T-helper 1 cell treated with Interleukin-12 subunit alpha and Interleukin-12 subunit beta and Interleukin-4 antibody, amounts not matched to agents 30 μg/mL and 1 μg/mL, for 36 hours (primary cell): ENCODE measurements around the gene ARPC5L.
"Not testable (repeated sequence)": the region's sequence is repeated elsewhere in the genome, so short reads cannot be mapped to it uniquely, and the experiment has no call there.

ENCODE experiments used
- H3K27ac Mint-ChIP-seq: one replicate; pipeline ENCODE4 v1.8.0; 2021; ENCODE audit warnings: mild to moderate bottlenecking, mixed read lengths
- H3K27me3 Mint-ChIP-seq: one replicate; pipeline ENCODE4 v1.8.0; 2021; ENCODE audit warnings: low read depth, mixed read lengths
- H3K36me3 Mint-ChIP-seq: one replicate; pipeline ENCODE4 v1.8.0; 2021; ENCODE audit warnings: low read depth, mixed read lengths
- H3K4me1 Mint-ChIP-seq: one replicate; pipeline ENCODE4 v1.8.0; 2021; ENCODE audit warnings: low read depth, mixed read lengths
- H3K4me3 Mint-ChIP-seq: one replicate; pipeline ENCODE4 v1.8.0; 2021; ENCODE audit warnings: mild to moderate bottlenecking, moderate library complexity, mixed read lengths
- H3K9me3 Mint-ChIP-seq: one replicate; pipeline ENCODE4 v1.8.0; 2021; ENCODE audit warnings: mixed read lengths

ARPC5L gene

GRCh38 chr9:124834591-124834990 lies 27.3 kb upstream of the ARPC5L start:
- H3K4me1 Mint-ChIP-seq = no peaks in the 10 kb centered on the region
- peaks cover 12% of the 10 kb centered on the region for H3K27me3 Mint-ChIP-seq
- H3K27ac Mint-ChIP-seq = no peak overlapping the region
- no peak overlapping the region for H3K4me3 Mint-ChIP-seq
- H3K9me3 Mint-ChIP-seq = no peaks in the 10 kb centered on the region
- H3K36me3 Mint-ChIP-seq = no peaks in the 10 kb centered on the region

GRCh38 chr9:124835026-124835557 lies 26.8 kb upstream of the ARPC5L start:
- no peaks in the 10 kb centered on the region for H3K9me3 Mint-ChIP-seq
- H3K27me3 Mint-ChIP-seq = peaks cover 12% of the 10 kb centered on the region
- H3K27ac Mint-ChIP-seq = no peak overlapping the region
- no peaks in the 10 kb centered on the region for H3K36me3 Mint-ChIP-seq
- no peak overlapping the region for H3K4me3 Mint-ChIP-seq
- H3K4me1 Mint-ChIP-seq = no peaks in the 10 kb centered on the region

DNA sequence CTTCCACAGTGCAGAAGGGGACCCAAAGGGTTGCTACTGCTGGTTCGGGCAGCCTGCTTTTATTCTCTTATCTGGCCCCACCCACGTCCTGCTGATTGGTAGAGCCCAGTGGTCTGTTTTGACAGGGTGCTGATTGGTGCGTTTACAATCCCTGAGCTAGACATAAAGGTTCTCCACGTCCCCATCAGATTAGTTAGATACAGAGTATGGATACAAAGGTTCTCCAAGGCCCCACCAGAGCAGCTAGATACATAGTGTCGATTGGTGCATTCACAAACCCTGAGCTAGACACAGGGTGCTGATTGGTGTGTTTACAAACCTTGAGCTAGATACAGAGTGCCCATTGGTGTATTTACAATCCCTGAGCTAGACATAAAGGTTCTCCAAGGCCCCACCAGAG lies 23.8 kb upstream of the ARPC5L start:
- not testable (repeated sequence) for H3K4me3 Mint-ChIP-seq, H3K36me3 Mint-ChIP-seq
- peaks cover 12% of the 10 kb centered on the region for H3K27me3 Mint-ChIP-seq

GRCh38 chr9:124838567-124839275 lies 23.2 kb upstream of the ARPC5L start:
- not testable (repeated sequence) for H3K4me1 Mint-ChIP-seq, H3K9me3 Mint-ChIP-seq, H3K4me3 Mint-ChIP-seq, H3K27ac Mint-ChIP-seq, H3K36me3 Mint-ChIP-seq
- H3K27me3 Mint-ChIP-seq = peaks cover 12% of the 10 kb centered on the region

More for the DNA sequence above, 23.8 kb upstream of the ARPC5L start:
- not testable (repeated sequence) for H3K4me1 Mint-ChIP-seq, H3K9me3 Mint-ChIP-seq, H3K27ac Mint-ChIP-seq

DNA sequence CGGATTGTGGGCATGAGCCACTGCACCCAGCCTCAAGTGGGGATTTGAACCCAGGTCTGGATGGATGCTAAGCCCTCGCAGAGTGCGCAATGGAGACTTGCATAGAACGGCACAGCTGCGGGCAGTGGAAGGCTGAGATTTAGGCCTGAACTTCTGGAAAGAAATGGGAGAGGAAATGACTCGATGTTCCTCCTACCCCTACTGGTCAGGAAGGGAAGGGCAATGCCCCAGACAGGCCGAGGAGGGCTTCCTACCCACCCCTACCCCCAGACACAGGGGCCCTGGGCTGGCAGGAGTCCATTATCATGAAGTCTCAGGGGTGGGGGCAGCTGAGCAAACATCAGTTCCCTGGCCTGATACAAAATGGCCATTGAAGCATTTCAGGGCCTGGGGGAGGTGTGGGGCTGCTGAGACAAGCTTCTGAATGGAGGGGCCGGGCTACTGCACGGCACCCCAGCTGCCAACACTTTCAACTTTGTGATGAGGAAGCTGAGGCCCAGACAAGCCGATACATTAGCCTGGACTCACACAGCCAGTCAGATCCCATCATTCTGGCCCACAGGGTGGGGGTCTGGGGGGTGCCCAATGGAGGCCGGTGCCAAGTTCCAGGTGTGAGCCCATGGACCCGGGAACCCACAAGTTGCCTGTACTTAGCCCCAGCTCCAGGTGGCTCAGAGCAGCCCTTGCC lies 22.2 kb upstream of the ARPC5L start:
- Mint-ChIP-seq H3K27ac (no peak overlapping the region), H3K4me3 (no peak overlapping the region), H3K9me3 (no peaks in the 10 kb centered on the region)

DNA sequence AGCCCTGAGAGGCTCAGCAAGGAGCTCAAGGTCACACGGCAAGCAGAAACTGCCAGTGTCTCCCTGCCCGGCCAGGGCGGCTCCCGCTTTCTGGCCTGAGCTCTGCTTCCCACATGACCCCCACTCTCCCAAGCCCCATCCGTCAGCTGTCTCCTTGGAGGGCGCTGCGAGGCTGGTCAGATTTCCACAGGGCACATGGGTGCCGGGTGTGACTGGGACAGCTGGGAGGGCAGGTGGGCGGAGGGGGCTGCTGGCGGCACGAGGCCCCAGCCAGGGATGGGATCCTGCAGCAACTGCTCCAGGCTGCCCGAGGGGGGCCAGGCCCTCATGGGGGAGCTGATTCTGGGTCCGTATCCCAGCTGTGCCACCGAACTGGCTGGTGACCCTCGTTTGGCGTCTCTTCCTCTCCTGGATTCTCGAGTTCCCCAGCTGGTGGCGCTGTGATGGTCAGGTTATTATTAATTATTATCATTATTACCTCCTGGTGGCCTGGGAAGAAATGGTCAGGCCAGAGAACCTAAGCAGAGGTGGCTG lies 21.6 kb upstream of the ARPC5L start:
- H3K36me3 Mint-ChIP-seq = no peaks in the 10 kb centered on the region
- no peak overlapping the region for H3K27ac Mint-ChIP-seq
- no peaks in the 10 kb centered on the region for H3K4me1 Mint-ChIP-seq
- no peaks in the 10 kb centered on the region for H3K9me3 Mint-ChIP-seq
- no peak overlapping the region for H3K4me3 Mint-ChIP-seq
- H3K27me3 Mint-ChIP-seq = peaks cover 12% of the 10 kb centered on the region

More for the DNA sequence above, 22.2 kb upstream of the ARPC5L start:
- H3K27me3 Mint-ChIP-seq = peaks cover 12% of the 10 kb centered on the region
- H3K36me3 Mint-ChIP-seq = no peaks in the 10 kb centered on the region
- H3K4me1 Mint-ChIP-seq = no peaks in the 10 kb centered on the region

DNA sequence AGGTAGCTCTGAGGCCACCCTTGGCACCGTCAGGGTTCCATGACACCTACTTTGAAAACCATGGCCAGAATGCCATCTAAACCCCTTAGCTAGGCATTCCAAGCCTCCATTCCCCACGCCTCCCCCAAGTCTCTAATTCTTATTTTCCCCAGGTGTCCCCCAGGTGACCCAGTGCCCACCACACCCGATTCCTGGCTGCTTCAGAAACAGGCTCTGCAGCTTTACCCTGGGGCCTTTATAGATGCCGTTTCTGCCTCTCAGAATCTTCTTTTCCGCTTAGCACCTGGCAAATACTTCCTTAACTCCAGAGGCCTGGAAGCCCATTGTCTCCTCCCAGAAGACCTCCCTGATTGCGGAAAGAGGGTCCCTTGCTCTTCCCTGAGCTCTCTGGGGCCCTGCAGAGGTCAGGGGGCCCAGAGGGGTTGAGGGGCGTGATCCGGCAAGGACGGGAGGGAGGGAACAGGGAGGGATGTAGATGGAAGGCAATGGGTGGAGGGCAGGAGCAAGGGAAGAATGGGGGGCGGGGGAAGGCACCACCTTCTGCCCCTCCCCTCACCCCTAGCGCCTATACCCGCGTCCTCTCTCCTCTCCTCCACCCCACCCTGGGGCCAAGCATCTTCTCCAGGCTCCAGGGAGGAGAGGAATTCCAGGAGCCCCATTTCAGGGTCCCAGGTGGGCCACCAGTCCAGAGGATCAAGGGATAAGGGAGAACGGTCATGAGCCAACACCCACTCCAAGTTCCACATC lies 20.7 kb upstream of the ARPC5L start:
- Mint-ChIP-seq H3K4me3 (no peak overlapping the region), H3K4me1 (no peaks in the 10 kb centered on the region), H3K27me3 (peaks cover 9% of the 10 kb centered on the region), H3K27ac (no peak overlapping the region), H3K9me3 (no peaks in the 10 kb centered on the region), H3K36me3 (no peaks in the 10 kb centered on the region)

DNA sequence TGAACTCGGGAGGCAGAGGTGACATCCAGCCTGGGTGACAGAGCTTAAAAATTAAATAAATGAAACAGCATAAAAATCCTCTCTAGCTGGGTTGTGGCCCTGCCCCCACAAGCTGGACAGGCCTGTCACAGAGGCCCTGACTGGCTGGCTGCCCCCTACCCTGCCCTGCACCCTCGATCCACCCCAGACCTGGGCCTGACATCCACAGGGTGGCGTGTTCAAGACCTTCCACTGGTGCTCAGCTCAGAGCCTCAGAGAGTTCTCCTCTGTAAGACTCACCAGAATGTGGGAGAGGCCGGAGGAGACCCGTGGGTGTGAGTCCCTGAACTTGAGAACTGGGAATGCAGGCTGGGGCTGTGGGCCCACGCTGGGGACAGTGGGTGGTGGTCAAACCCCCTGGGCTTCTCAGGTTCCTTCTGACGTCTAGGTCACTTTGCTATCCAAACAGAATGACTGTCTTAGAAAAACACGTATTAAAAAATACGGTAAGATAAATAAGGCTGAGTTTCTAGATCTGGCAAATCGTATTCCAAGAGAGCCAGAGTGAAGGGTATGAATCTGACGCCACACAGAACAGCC lies 18.4 kb upstream of the ARPC5L start:
- no peaks in the 10 kb centered on the region for H3K36me3 Mint-ChIP-seq
- H3K27me3 Mint-ChIP-seq = no peaks in the 10 kb centered on the region
- no peak overlapping the region for H3K4me3 Mint-ChIP-seq
- H3K4me1 Mint-ChIP-seq = no peaks in the 10 kb centered on the region
- no peaks in the 10 kb centered on the region for H3K9me3 Mint-ChIP-seq
- no peak overlapping the region for H3K27ac Mint-ChIP-seq

DNA sequence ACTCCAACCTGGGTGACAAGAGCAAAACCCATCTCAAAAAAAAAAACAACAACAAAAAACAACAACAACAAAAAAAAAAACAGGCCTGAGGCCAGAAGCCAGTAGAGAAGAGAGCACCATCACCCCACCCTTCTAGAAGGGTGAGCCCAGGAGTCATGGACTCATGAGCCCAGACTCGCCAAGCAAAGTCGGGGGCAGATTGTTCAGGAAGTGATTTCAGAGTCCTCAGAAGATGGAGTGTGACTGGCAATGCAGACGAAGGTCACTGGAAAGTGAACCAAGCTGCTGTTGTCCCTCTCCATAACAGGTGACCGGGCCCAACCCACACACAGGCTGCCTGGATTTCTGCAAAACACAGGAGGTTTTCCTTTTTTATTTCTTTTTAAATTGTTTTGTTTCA lies 17.6 kb upstream of the ARPC5L start:
- Mint-ChIP-seq H3K27ac (no peak overlapping the region), H3K4me3 (no peak overlapping the region), H3K27me3 (no peaks in the 10 kb centered on the region), H3K9me3 (no peaks in the 10 kb centered on the region), H3K36me3 (no peaks in the 10 kb centered on the region), H3K4me1 (no peaks in the 10 kb centered on the region)

GRCh38 chr9:124846467-124846866 lies 15.5 kb upstream of the ARPC5L start:
- H3K9me3 Mint-ChIP-seq, H3K27me3 Mint-ChIP-seq: not testable (repeated sequence)

DNA sequence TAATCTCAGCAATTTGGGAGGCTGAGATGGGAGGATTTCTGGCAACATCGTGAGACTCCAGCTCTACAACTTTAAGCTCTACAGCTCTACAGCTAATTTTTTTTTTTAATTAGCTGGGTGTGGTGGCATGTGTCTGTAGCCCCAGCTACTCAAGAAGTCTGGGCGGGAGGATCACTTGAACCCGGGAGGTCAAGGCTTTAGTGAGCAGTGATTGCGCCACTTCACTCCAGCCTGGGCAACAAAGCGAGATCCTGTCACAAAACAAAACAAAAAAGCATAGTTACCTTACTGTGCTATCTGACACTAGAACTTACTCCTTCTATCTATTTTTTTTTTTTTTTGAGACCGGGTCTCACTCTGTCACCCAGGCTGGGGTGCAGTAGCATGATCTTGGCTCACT lies 15.0 kb upstream of the ARPC5L start:
- Mint-ChIP-seq H3K36me3 (no peaks in the 10 kb centered on the region), H3K27me3 (peaks cover 3% of the 10 kb centered on the region), H3K9me3 (no peaks in the 10 kb centered on the region), H3K27ac (no peak overlapping the region), H3K4me3 (no peak overlapping the region), H3K4me1 (peaks cover 1% of the 10 kb centered on the region)

More at GRCh38 chr9:124846467-124846866, 15.5 kb upstream of the ARPC5L start:
- H3K4me3 Mint-ChIP-seq, H3K27ac Mint-ChIP-seq, H3K36me3 Mint-ChIP-seq, H3K4me1 Mint-ChIP-seq: not testable (repeated sequence)

GRCh38 chr9:124849801-124850200 lies 12.1 kb upstream of the ARPC5L start:
- H3K36me3 Mint-ChIP-seq = no peaks in the 10 kb centered on the region
- H3K4me3 Mint-ChIP-seq = no peak overlapping the region
- no peaks in the 10 kb centered on the region for H3K9me3 Mint-ChIP-seq
- peaks cover 4% of the 10 kb centered on the region for H3K4me1 Mint-ChIP-seq
- H3K27ac Mint-ChIP-seq = no peak overlapping the region
- peaks cover 3% of the 10 kb centered on the region for H3K27me3 Mint-ChIP-seq

GRCh38 chr9:124852121-124852828 lies 9.7 kb upstream of the ARPC5L start:
- Mint-ChIP-seq H3K4me3 (peak overlapping the region; percentile 54), H3K27me3 (peaks cover 3% of the 10 kb centered on the region), H3K9me3 (no peaks in the 10 kb centered on the region), H3K36me3 (no peaks in the 10 kb centered on the region), H3K4me1 (peaks cover 4% of the 10 kb centered on the region), H3K27ac (no peak overlapping the region)
